ENCODE measurements around the gene DBN1. TPM values are rescaled to one million over a fixed set of nuclear protein-coding genes. Genes with fewer than 3 reads are reported as not detected.
A peak's percentile ranks its signal among the peaks of the same experiment; 100 is the strongest.

Gene DBN1
- total and polyA plus RNA-seq, 9 of the 15 experiments (the other 6 are each of a cell fraction or from before 2014, with no cell fraction given) = 0.25 to 87.2 (median 27.9) TPM

DNA sequence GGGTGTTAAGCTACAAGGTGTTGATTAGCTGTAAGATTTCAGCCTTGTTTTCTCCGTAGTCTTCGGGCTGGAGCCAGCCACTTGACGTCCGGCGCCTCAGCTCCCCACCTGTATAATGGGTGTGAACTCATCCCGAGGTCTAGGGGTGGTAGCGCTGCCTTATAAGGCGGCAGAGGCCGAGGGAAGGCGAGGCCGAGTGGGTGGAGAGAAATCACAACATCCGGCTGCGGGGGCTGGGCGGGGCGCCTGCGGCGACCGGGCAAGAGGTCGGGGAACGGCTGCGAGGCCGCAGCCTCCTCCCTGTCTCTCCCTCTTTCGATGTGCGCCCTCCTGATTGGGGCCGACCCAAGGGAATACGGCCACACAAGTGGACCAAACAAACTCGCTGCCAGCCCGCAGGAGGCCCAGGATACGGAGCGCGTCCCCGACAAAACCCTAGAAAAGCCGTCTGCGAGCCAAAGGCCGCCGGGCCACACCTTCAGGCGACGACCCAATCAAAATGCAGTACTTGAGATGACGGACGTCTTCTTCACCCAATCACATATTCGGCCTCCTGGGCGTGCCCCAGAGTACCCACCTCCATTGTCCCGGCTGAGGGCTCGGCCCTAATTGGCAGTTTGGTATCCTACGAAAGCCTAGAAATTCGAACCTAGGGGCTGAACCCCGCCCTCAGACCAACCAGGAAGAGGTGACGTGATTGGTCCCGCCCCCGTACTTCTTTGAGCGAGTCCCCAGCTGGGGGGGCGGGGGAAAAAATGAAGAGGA, 47.5 kb downstream of the DBN1 start (continued):
- TF ChIP-seq, protein P1, sequence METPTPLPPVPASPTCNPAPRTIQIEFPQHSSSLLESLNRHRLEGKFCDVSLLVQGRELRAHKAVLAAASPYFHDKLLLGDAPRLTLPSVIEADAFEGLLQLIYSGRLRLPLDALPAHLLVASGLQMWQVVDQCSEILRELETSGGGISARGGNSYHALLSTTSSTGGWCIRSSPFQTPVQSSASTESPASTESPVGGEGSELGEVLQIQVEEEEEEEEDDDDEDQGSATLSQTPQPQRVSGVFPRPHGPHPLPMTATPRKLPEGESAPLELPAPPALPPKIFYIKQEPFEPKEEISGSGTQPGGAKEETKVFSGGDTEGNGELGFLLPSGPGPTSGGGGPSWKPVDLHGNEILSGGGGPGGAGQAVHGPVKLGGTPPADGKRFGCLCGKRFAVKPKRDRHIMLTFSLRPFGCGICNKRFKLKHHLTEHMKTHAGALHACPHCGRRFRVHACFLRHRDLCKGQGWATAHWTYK (CRISPR knock-in tag; IDR thresholded peaks at IDR 0.05) = 0 out of 2 replicates have a peak, but pooled peaks have one; percentile 78
- TF ChIP-seq SMC3 (conservative IDR thresholded peaks at IDR 0.05; ENCODE audit: insufficient read depth, low read depth, low read length) (no peak), SMAD2 (IDR thresholded peaks at IDR 0.05; ENCODE audit: low read depth, low read length) (no peak), ZNF212 (CRISPR knock-in tag; IDR thresholded peaks at IDR 0.05) (no peak), ZNF12 (CRISPR knock-in tag; IDR thresholded peaks at IDR 0.05) (peak; percentile 89; the same call in 1 of the 2 replicates), WHSC1 (IDR thresholded peaks at IDR 0.05; ENCODE audit: low read length) (no peak), IRF2 (CRISPR knock-in tag; IDR thresholded peaks at IDR 0.05) (no peak), ZNF133 (CRISPR knock-in tag; IDR thresholded peaks at IDR 0.05) (no peak), ELF2 (CRISPR knock-in tag; IDR thresholded peaks at IDR 0.05) (no peak)
- TF ChIP-seq, protein P2, sequence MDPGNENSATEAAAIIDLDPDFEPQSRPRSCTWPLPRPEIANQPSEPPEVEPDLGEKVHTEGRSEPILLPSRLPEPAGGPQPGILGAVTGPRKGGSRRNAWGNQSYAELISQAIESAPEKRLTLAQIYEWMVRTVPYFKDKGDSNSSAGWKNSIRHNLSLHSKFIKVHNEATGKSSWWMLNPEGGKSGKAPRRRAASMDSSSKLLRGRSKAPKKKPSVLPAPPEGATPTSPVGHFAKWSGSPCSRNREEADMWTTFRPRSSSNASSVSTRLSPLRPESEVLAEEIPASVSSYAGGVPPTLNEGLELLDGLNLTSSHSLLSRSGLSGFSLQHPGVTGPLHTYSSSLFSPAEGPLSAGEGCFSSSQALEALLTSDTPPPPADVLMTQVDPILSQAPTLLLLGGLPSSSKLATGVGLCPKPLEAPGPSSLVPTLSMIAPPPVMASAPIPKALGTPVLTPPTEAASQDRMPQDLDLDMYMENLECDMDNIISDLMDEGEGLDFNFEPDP (CRISPR knock-in tag; IDR thresholded peaks at IDR 0.05) = peak; percentile 72; the same call in 1 of the 2 replicates
- TF ChIP-seq, protein P3, sequence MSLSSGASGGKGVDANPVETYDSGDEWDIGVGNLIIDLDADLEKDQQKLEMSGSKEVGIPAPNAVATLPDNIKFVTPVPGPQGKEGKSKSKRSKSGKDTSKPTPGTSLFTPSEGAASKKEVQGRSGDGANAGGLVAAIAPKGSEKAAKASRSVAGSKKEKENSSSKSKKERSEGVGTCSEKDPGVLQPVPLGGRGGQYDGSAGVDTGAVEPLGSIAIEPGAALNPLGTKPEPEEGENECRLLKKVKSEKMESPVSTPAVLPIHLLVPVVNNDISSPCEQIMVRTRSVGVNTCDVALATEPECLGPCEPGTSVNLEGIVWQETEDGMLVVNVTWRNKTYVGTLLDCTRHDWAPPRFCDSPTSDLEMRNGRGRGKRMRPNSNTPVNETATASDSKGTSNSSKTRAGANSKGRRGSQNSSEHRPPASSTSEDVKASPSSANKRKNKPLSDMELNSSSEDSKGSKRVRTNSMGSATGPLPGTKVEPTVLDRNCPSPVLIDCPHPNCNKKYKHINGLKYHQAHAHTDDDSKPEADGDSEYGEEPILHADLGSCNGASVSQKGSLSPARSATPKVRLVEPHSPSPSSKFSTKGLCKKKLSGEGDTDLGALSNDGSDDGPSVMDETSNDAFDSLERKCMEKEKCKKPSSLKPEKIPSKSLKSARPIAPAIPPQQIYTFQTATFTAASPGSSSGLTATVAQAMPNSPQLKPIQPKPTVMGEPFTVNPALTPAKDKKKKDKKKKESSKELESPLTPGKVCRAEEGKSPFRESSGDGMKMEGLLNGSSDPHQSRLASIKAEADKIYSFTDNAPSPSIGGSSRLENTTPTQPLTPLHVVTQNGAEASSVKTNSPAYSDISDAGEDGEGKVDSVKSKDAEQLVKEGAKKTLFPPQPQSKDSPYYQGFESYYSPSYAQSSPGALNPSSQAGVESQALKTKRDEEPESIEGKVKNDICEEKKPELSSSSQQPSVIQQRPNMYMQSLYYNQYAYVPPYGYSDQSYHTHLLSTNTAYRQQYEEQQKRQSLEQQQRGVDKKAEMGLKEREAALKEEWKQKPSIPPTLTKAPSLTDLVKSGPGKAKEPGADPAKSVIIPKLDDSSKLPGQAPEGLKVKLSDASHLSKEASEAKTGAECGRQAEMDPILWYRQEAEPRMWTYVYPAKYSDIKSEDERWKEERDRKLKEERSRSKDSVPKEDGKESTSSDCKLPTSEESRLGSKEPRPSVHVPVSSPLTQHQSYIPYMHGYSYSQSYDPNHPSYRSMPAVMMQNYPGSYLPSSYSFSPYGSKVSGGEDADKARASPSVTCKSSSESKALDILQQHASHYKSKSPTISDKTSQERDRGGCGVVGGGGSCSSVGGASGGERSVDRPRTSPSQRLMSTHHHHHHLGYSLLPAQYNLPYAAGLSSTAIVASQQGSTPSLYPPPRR (CRISPR knock-in tag; IDR thresholded peaks at IDR 0.05; ENCODE audit: borderline replicate concordance) = no peak
- TF ChIP-seq, protein P4, sequence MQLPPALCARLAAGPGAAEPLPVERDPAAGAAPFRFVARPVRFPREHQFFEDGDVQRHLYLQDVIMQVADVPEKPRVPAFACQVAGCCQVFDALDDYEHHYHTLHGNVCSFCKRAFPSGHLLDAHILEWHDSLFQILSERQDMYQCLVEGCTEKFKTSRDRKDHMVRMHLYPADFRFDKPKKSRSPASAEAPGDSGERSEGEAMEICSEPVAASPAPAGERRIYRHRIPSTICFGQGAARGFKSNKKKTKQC (CRISPR knock-in tag; IDR thresholded peaks at IDR 0.05) = no peak
- TF ChIP-seq, protein P5, sequence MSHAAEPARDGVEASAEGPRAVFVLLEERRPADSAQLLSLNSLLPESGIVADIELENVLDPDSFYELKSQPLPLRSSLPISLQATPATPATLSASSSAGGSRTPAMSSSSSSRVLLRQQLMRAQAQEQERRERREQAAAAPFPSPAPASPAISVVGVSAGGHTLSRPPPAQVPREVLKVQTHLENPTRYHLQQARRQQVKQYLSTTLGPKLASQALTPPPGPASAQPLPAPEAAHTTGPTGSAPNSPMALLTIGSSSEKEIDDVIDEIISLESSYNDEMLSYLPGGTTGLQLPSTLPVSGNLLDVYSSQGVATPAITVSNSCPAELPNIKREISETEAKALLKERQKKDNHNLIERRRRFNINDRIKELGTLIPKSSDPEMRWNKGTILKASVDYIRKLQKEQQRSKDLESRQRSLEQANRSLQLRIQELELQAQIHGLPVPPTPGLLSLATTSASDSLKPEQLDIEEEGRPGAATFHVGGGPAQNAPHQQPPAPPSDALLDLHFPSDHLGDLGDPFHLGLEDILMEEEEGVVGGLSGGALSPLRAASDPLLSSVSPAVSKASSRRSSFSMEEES (CRISPR knock-in tag; IDR thresholded peaks at IDR 0.05) = no peak
- TF ChIP-seq, protein P6, sequence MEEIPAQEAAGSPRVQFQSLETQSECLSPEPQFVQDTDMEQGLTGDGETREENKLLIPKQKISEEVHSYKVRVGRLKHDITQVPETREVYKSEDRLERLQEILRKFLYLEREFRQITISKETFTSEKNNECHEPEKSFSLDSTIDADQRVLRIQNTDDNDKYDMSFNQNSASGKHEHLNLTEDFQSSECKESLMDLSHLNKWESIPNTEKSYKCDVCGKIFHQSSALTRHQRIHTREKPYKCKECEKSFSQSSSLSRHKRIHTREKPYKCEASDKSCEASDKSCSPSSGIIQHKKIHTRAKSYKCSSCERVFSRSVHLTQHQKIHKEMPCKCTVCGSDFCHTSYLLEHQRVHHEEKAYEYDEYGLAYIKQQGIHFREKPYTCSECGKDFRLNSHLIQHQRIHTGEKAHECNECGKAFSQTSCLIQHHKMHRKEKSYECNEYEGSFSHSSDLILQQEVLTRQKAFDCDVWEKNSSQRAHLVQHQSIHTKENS (CRISPR knock-in tag; IDR thresholded peaks at IDR 0.05) = no peak

Measured in K562 (cell line).